Breast epithelium (tissue), 4 donors: ENCODE data around the gene TIGIT. TPM values are rescaled to one million over a fixed set of nuclear protein-coding genes. Genes with fewer than 3 reads are reported as not detected.

Experiments
- DNase-seq, 2 donors: peaks; one replicate each; pipeline ENCODE4 v3.0.0-alpha.2; 2019; ENCODE audit warnings: low spot score in 2 of 2
- H3K27ac ChIP-seq, 2 donors: fragments of 200-600 bp; sonication (generic) in 1 of 2; one replicate each; pipeline ENCODE4 v1.5.1; 2016 to 2019; ENCODE audit warnings: mild to moderate bottlenecking in 1 of 2
- H3K27me3 ChIP-seq, 2 donors: fragments of 200-600 bp; sonication (generic) in 1 of 2; one replicate each; pipeline versions ENCODE4 v1.5.1 to v1.6.0; 2017 to 2019; ENCODE audit warnings: control low read depth in 1 of 2, mild to moderate bottlenecking in 1 of 2
- H3K36me3 ChIP-seq: fragments of 200-600 bp; one replicate; pipeline ENCODE4 v1.5.1; 2019
- H3K4me1 ChIP-seq, 2 donors: fragments of 200-600 bp; sonication (generic); one replicate each; pipeline ENCODE4 v1.5.1; 2016 to 2019; ENCODE audit warnings: control low read depth in 1 of 2
- H3K4me3 ChIP-seq, 3 donors: fragments of 200-600 bp; sonication (generic); 1 replicate in 2 of 3; 2 replicates in 1 of 3; pipeline ENCODE4 v1.5.1; 2016 to 2019; ENCODE audit warnings: mild to moderate bottlenecking in 3 of 3, moderate library complexity in 2 of 3
- H3K9me3 ChIP-seq, 2 donors: fragments of 200-600 bp; sonication (generic) in 1 of 2; one replicate each; pipeline ENCODE4 v1.5.1; 2016 to 2019; ENCODE audit warnings: control low read depth in 1 of 2
- POLR2A ChIP-seq: fragments of 450-650 bp; IDR thresholded peaks from one replicate; pipeline ENCODE4 v1.6.1; 2016; ENCODE audit warnings: antibody characterized with exemption, mild to moderate bottlenecking, moderate library complexity
- POLR2AphosphoS5 ChIP-seq, 3 donors: sonication (generic); formaldehyde crosslinking; IDR thresholded peaks; one replicate each; pipeline ENCODE4 v1.6.1; 2017; ENCODE audit warnings: antibody characterized with exemption in 3 of 3
- intact Hi-C: fragments of 100-400 bp; cut with DNase I; formaldehyde crosslinking; loops from one replicate; pipeline ENCODE4 v1.15.1; 2023; ENCODE audit warnings: low total_unique reads
- total RNA-seq, 3 donors: library from RNA; depleted of rRNA; stranded (reverse); fragments of >200 nt; gene quantifications; one replicate each; pipeline ENCODE4 v1.1.0, GENCODE V29; 2016
- TF ChIP-seq, protein P1 (sequence below), 3 donors: fragments of 450-650 bp; IDR thresholded peaks; one replicate each; pipeline ENCODE4 v1.5.1; 2016 to 2017; ENCODE audit warnings: antibody characterized with exemption in 3 of 3, mild to moderate bottlenecking in 3 of 3, moderate library complexity in 3 of 3

The TIGIT gene
- total RNA-seq, 3 donors from 2014 or later, result 0.29 to 0.48 (median 0.33) TPM

DNA sequence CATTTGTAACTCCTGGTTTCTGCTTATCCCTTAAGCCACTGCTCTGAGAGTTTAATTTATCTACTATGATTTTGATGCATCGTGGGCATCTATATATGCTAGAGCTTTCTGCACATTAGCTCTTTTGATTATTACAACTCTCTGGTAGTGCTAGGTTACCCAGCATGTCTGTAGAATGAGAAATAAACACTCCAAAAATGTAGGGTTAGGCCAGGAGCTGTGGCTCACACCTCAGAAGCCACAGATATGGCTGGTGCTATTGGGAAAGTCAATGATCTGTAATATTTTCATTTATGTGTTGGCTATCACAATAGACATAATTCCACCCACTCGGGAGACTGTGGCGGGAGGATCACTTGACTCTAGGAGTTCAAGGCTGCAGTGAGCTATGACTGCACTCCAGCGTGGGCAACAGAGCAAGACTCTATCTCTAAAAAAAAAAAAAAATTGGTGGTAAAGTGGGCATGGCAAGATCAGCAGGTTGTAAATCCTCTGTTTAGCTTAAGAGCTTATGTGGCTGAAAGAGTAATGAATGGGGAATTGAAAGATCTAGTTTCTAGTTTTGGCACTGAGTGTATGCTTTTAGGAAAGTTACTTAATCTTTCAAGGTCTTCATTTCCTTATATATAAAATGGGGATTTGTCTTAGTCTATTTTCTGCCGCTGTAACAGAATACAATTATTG lies 6.3 kb downstream of the TIGIT start:
- intact Hi-C loops, result no loop called here
- DNase-seq, result no peak
- no peaks in the 10 kb centered on the region for H3K4me1 ChIP-seq
- H3K4me3 ChIP-seq, result no peak overlapping the region
- H3K27ac ChIP-seq, result no peak overlapping the region
- no peak for TF ChIP-seq POLR2AphosphoS5 (IDR thresholded peaks at IDR 0.05)
- TF ChIP-seq, protein P1, sequence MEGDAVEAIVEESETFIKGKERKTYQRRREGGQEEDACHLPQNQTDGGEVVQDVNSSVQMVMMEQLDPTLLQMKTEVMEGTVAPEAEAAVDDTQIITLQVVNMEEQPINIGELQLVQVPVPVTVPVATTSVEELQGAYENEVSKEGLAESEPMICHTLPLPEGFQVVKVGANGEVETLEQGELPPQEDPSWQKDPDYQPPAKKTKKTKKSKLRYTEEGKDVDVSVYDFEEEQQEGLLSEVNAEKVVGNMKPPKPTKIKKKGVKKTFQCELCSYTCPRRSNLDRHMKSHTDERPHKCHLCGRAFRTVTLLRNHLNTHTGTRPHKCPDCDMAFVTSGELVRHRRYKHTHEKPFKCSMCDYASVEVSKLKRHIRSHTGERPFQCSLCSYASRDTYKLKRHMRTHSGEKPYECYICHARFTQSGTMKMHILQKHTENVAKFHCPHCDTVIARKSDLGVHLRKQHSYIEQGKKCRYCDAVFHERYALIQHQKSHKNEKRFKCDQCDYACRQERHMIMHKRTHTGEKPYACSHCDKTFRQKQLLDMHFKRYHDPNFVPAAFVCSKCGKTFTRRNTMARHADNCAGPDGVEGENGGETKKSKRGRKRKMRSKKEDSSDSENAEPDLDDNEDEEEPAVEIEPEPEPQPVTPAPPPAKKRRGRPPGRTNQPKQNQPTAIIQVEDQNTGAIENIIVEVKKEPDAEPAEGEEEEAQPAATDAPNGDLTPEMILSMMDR (IDR thresholded peaks at IDR 0.05), result no peak
- TF ChIP-seq POLR2A, result no peak
- no peaks in the 10 kb centered on the region for H3K27me3 ChIP-seq
- no peaks in the 10 kb centered on the region for H3K36me3 ChIP-seq
- H3K9me3 ChIP-seq, result no peaks in the 10 kb centered on the region

DNA sequence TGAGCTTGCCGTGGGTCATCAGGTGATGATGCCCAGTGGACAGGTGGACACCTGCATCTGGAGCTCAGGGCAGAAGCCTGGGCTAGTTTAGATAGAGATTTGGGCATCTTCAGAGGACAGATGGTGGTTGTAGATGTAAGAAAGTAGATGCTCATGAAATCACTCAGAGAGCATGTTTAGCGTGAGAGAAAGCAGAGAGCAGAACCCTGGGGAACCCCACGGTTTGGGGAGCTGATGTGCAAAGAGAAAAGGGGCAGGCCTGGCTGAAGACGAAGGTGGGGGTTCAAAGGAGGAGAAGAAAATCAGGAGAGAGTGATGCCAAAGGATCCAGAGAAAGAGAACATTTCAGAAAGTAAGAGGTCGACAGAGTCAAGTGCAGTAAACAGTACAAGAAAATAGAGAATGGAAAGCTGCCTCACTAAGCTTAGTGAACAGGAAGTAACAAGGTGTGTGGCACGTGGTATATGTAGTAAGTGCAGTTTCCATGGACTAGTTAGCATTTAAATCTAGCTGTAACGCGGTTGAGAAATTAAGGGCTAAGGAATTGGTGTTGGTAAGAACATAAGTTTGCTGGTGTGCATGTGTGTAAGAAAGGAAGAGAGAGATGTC lies 13.5 kb downstream of the TIGIT start:
- DNase-seq, result no peak
- no peaks in the 10 kb centered on the region for H3K9me3 ChIP-seq

DNA sequence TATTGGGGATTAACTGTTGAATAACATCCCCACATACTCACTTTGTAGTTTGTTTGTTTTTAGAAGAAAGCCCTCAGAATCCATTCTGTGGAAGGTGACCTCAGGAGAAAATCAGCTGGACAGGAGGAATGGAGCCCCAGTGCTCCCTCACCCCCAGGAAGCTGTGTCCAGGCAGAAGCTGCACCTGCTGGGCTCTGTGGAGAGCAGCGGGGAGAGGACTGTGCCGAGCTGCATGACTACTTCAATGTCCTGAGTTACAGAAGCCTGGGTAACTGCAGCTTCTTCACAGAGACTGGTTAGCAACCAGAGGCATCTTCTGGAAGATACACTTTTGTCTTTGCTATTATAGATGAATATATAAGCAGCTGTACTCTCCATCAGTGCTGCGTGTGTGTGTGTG lies 14.0 kb downstream of the TIGIT start:
- no peak for DNase-seq
- Histone ChIP-seq H3K36me3 (no peaks in the 10 kb centered on the region), H3K4me1 (no peaks in the 10 kb centered on the region), H3K27ac (no peak overlapping the region), H3K9me3 (no peaks in the 10 kb centered on the region), H3K4me3 (no peak overlapping the region), H3K27me3 (no peaks in the 10 kb centered on the region)
- intact Hi-C loops, result no loop called here
- TF ChIP-seq POLR2A, result no peak
- TF ChIP-seq POLR2AphosphoS5 (IDR thresholded peaks at IDR 0.05), result no peak
- TF ChIP-seq, protein P1 (IDR thresholded peaks at IDR 0.05), result no peak

More for the DNA sequence above, 13.5 kb downstream of the TIGIT start:
- intact Hi-C loops, result no loop called here
- Histone ChIP-seq H3K4me1 (no peaks in the 10 kb centered on the region), H3K36me3 (no peaks in the 10 kb centered on the region), H3K27ac (no peak overlapping the region), H3K4me3 (no peak overlapping the region), H3K27me3 (no peaks in the 10 kb centered on the region)
- no peak for TF ChIP-seq POLR2A
- TF ChIP-seq POLR2AphosphoS5 (IDR thresholded peaks at IDR 0.05), result no peak
- TF ChIP-seq, protein P1 (IDR thresholded peaks at IDR 0.05), result no peak

DNA sequence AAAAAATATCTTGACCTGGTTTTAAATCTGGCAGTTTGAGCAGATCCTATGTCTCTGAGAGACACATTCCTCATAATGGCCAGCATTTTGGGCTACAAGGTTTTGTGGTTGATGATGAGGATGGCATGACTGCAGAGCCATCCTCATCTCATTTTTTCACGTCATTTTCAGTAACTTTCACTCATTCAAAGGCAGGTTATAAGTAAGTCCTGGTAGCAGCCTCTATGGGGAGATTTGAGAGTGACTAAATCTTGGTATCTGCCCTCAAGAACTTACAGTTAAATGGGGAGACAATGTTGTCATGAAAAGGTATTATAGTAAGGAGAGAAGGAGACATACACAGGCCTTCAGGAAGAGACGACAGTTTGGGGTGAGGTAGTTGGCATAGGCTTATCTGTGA lies 14.5 kb downstream of the TIGIT start:
- Histone ChIP-seq H3K36me3 (no peaks in the 10 kb centered on the region), H3K27me3 (no peaks in the 10 kb centered on the region), H3K4me1 (no peaks in the 10 kb centered on the region), H3K9me3 (no peaks in the 10 kb centered on the region), H3K27ac (no peak overlapping the region), H3K4me3 (no peak overlapping the region)
- no peak for DNase-seq
- intact Hi-C loops, result no loop called here
- TF ChIP-seq, protein P1 (IDR thresholded peaks at IDR 0.05), result no peak
- TF ChIP-seq POLR2AphosphoS5 (IDR thresholded peaks at IDR 0.05) (no peak), POLR2A (no peak)

DNA sequence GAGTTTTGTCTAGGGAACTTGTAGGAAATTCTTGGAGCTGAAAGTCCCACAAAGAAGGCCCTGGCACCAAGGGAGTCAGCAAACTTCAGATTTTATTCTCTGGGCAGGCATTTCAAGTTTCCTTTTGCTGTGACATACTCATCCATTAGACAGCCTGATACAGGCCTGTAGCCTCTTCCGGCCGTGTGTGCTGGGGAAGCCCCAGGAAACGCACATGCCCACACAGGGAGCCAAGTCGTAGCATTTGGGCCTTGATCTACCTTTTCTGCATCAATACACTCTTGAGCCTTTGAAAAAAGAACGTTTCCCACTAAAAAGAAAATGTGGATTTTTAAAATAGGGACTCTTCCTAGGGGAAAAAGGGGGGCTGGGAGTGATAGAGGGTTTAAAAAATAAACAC lies 15.0 kb downstream of the TIGIT start:
- no peaks in the 10 kb centered on the region for H3K36me3 ChIP-seq
- H3K4me1 ChIP-seq, result no peaks in the 10 kb centered on the region
- no peaks in the 10 kb centered on the region for H3K9me3 ChIP-seq
- TF ChIP-seq, protein P1 (IDR thresholded peaks at IDR 0.05), result no peak
- no peak for TF ChIP-seq POLR2A
- DNase-seq, result no peak
- no peaks in the 10 kb centered on the region for H3K27me3 ChIP-seq
- intact Hi-C loops, result no loop called here
- no peak overlapping the region for H3K4me3 ChIP-seq
- H3K27ac ChIP-seq, result no peak overlapping the region
